SK-N-MC (cell line): ENCODE data around the gene NGEF.

Source experiments
- EZH2 ChIP-seq: fragments of 200-600 bp; sonication (generic); IDR thresholded peaks from one replicate; pipeline ENCODE4 v1.6.1; 2017; ENCODE audit warnings: antibody characterized with exemption
- FOXP2 ChIP-seq: optimal IDR thresholded peaks from 2 replicates; pipeline ENCODE3; 2011; ENCODE audit warnings: mild to moderate bottlenecking, moderate library complexity; ENCODE audit not compliant: insufficient read depth; ENCODE audit errors: extremely low read length, control extremely low read depth
- POLR2AphosphoS5 ChIP-seq: IDR thresholded peaks from 2 replicates; pipeline ENCODE4 v1.6.1; 2012; ENCODE audit warnings: mild to moderate bottlenecking, low read depth, low read length, borderline replicate concordance

- TF ChIP-seq POLR2AphosphoS5 (no peak), EZH2 (no peak), FOXP2 (no peak)
Measured at GRCh38 chr2:233010569-233011267, 2.3 kb downstream of the NGEF start.
